Measurements from ENCODE around the gene TMEM74B.
A peak's percentile ranks its signal among the peaks of the same experiment; 100 is the strongest.

Gene TMEM74B

GRCh38 chr20:1204576-1204975 is 19.8 kb upstream of the TMEM74B start:
- DNase-seq: no peak

GRCh38 chr20:1204113-1204512 is 19.3 kb upstream of the TMEM74B start:
- DNase-seq: no peak

- DNase-seq: no peak
Measured at GRCh38 chr20:1203630-1204029, 18.8 kb upstream of the TMEM74B start.

GRCh38 chr20:1202762-1203504 is 18.2 kb upstream of the TMEM74B start, which contains the start of gene C20orf202:
C20orf202 (plus strand) TSS chr20:1203454; CDS start chr20:1203586, 132 bp downstream.
- DNase-seq: no peak

- DNase-seq: no peak
Measured at GRCh38 chr20:1199964-1200363, 15.2 kb upstream of the TMEM74B start.

GRCh38 chr20:1199212-1199873 is 14.6 kb upstream of the TMEM74B start:
- no peak for DNase-seq

GRCh38 chr20:1198751-1199150 is 14.0 kb upstream of the TMEM74B start:
- DNase-seq: no peak

GRCh38 chr20:1197801-1198200 is 13.0 kb upstream of the TMEM74B start:
- no peak for DNase-seq

GRCh38 chr20:1196634-1197033 is 11.9 kb upstream of the TMEM74B start:
- DNase-seq: no peak

- DNase-seq: no peak
Measured at GRCh38 chr20:1195226-1195625, 10.4 kb upstream of the TMEM74B start.

GRCh38 chr20:1191299-1191698 is 6.5 kb upstream of the TMEM74B start:
- DNase-seq: no peak

- no peak for DNase-seq
Measured at GRCh38 chr20:1190847-1191246, 6.1 kb upstream of the TMEM74B start.

- DNase-seq: no peak
Measured at GRCh38 chr20:1189827-1190226, 5.0 kb upstream of the TMEM74B start.

- DNase-seq: no peak
Measured at GRCh38 chr20:1188347-1188746, 3.6 kb upstream of the TMEM74B start.

- no peak for DNase-seq
Measured at GRCh38 chr20:1187605-1188171, 2.9 kb upstream of the TMEM74B start.

GRCh38 chr20:1186367-1186991 is 1.7 kb upstream of the TMEM74B start:
- DNase-seq: no peak

GRCh38 chr20:1185790-1186334 is 1.1 kb upstream of the TMEM74B start:
- peak; percentile 18 for DNase-seq

GRCh38 chr20:1185316-1185741 is 548 bp upstream of the TMEM74B start:
- no peak for DNase-seq

- no peak for DNase-seq
Measured at GRCh38 chr20:1184260-1184637, 532 bp downstream of the TMEM74B start.

- no peak for DNase-seq
Measured at GRCh38 chr20:1183153-1183552, 1.6 kb downstream of the TMEM74B start.

- no peak for DNase-seq
Measured at GRCh38 chr20:1182106-1182505, 2.7 kb downstream of the TMEM74B start.

- no peak for DNase-seq
Measured at GRCh38 chr20:1180949-1181348, 3.8 kb downstream of the TMEM74B start.

- DNase-seq: no peak
Measured at GRCh38 chr20:1178623-1179022, 6.2 kb downstream of the TMEM74B start.
